IMR-90 (cell line): ENCODE results near the gene BSDC1.

Experiments
- BHLHE40 ChIP-seq: fragments of 150-350 bp; IDR thresholded peaks from 2 replicates; pipeline ENCODE4 v1.6.1; 2016; ENCODE audit warnings: mild to moderate bottlenecking, low read depth, low read length
- CEBPB ChIP-seq: IDR thresholded peaks from 2 replicates; pipeline ENCODE4 v1.6.1; 2012; ENCODE audit warnings: low read depth, low read length, improper control_type of control experiment
- POLR2A ChIP-seq: IDR thresholded peaks from 2 replicates; pipeline ENCODE4 v1.6.1; 2012; ENCODE audit warnings: mild to moderate bottlenecking, low read depth, low read length
- RAD21 ChIP-seq: IDR thresholded peaks from 2 replicates; pipeline ENCODE4 v1.6.1; 2012; ENCODE audit warnings: low read length, improper control_type of control experiment
- TF ChIP-seq, protein P1 (sequence below): conservative IDR thresholded peaks from 2 replicates; pipeline ENCODE4 v1.5.1; 2012; ENCODE audit warnings: mild to moderate bottlenecking, low read depth, low read length, improper control_type of control experiment
- TF ChIP-seq, protein P2 (sequence below): fragments of 150-350 bp; IDR thresholded peaks from 2 replicates; pipeline ENCODE4 v1.6.1; 2017; ENCODE audit warnings: mild to moderate bottlenecking, antibody characterized with exemption, low read length, low read depth

DNA sequence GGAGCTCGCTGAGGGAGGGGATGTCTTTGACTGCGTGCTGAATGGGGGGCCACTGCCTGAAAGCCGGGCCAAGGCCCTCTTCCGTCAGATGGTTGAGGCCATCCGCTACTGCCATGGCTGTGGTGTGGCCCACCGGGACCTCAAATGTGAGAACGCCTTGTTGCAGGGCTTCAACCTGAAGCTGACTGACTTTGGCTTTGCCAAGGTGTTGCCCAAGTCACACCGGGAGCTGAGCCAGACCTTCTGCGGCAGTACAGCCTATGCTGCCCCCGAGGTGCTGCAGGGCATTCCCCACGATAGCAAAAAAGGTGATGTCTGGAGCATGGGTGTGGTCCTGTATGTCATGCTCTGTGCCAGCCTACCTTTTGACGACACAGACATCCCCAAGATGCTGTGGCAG, 30.5 kb downstream of the BSDC1 start:
- no peak for TF ChIP-seq RAD21
- TF ChIP-seq, protein P1, sequence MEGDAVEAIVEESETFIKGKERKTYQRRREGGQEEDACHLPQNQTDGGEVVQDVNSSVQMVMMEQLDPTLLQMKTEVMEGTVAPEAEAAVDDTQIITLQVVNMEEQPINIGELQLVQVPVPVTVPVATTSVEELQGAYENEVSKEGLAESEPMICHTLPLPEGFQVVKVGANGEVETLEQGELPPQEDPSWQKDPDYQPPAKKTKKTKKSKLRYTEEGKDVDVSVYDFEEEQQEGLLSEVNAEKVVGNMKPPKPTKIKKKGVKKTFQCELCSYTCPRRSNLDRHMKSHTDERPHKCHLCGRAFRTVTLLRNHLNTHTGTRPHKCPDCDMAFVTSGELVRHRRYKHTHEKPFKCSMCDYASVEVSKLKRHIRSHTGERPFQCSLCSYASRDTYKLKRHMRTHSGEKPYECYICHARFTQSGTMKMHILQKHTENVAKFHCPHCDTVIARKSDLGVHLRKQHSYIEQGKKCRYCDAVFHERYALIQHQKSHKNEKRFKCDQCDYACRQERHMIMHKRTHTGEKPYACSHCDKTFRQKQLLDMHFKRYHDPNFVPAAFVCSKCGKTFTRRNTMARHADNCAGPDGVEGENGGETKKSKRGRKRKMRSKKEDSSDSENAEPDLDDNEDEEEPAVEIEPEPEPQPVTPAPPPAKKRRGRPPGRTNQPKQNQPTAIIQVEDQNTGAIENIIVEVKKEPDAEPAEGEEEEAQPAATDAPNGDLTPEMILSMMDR, result no peak
- TF ChIP-seq, protein P2, sequence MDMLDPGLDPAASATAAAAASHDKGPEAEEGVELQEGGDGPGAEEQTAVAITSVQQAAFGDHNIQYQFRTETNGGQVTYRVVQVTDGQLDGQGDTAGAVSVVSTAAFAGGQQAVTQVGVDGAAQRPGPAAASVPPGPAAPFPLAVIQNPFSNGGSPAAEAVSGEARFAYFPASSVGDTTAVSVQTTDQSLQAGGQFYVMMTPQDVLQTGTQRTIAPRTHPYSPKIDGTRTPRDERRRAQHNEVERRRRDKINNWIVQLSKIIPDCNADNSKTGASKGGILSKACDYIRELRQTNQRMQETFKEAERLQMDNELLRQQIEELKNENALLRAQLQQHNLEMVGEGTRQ, result no peak
- no peak for TF ChIP-seq POLR2A
- no peak for TF ChIP-seq CEBPB
- TF ChIP-seq BHLHE40, result no peak
